HepG2 (cell line): Measurements from ENCODE around the gene ANKRD40. TPM values are rescaled to one million over a fixed set of nuclear protein-coding genes. Genes with fewer than 3 reads are reported as not detected.

Experiments
- ATAC-seq: fragments of 200-7000 bp; cut with Tn5 transposase; 3 replicates; pipeline ENCODE4 v1.9.1; 2020; ENCODE audit warnings: mild to moderate bottlenecking, moderate library complexity
- BruUV-seq: library from RNA; stranded (reverse); fragments of 400-500 nt; replicated peaks from 2 replicates; lab custom pipeline; 2021; lab: Mats Ljungman, UMichigan
- CTCF ChIA-PET: fragments of 300-600 bp; formaldehyde crosslinking; extraction: SDS; loops from one replicate; lab custom pipeline; 2021; ENCODE audit warnings: low total read pairs, inconsistent platforms, low intra/inter-chr PET ratio; lab: Yijun Ruan, JAX
- POLR2A ChIA-PET: fragments of 350-600 bp; sonication (Branson Sonifier 250); formaldehyde crosslinking; loops from one replicate; lab custom pipeline; 2020; ENCODE audit warnings: antibody characterized with exemption, inconsistent platforms; lab: Yijun Ruan, JAX
- DNase-seq: peaks from one replicate; pipeline ENCODE4 v3.0.0-alpha.2; 2015; ENCODE audit warnings: low spot score
- FAIRE-seq: peaks from 3 replicates; lab custom pipeline; 2011; peaks lifted over from hg19 to GRCh38; lab: Jason Lieb, UNC
- H2AFZ ChIP-seq: one replicate; pipeline ENCODE4 v1.6.1; 2011; ENCODE audit warnings: low read length, inconsistent platforms
- H3K27ac ChIP-seq: fragments of 300-600 bp; 3 replicates; pipeline ENCODE4 v1.8.0; 2011; ENCODE audit warnings: mixed run types, mild to moderate bottlenecking, mixed read lengths, low read length, inconsistent platforms; ENCODE audit not compliant: insufficient read depth; ENCODE audit errors: extremely low read length
- H3K27me3 ChIP-seq, 2 experiments: fragments of 200-600 bp in 1 of 2; 2 replicates in 1 of 2; 3 replicates in 1 of 2; pipeline versions ENCODE4 v1.6.0 to v1.8.0; 2011; ENCODE audit warnings: low read length in 2 of 2, mild to moderate bottlenecking in 2 of 2, moderate library complexity in 2 of 2, inconsistent platforms in 1 of 2; ENCODE audit not compliant: insufficient read depth in 2 of 2, control insufficient read depth in 1 of 2
- H3K36me3 ChIP-seq, 2 experiments: fragments of 200-600 bp in 1 of 2; replicated peaks in 1 of 2; 2 replicates in 1 of 2; 3 replicates in 1 of 2; pipeline versions ENCODE4 v1.5.1 to v1.8.0; 2011; ENCODE audit warnings: low read length in 2 of 2, inconsistent platforms in 1 of 2; ENCODE audit not compliant: insufficient read depth in 2 of 2, control insufficient read depth in 1 of 2
- H3K4me1 ChIP-seq: 2 replicates; pipeline ENCODE4 v1.5.1; 2012; ENCODE audit warnings: low read length, inconsistent platforms; ENCODE audit not compliant: insufficient read depth
- H3K4me2 ChIP-seq: 2 replicates; pipeline ENCODE4 v1.6.0; 2011; ENCODE audit warnings: low read depth, low read length, inconsistent platforms
- H3K4me3 ChIP-seq, 3 experiments: fragments of 200-600 bp in 1 of 3; sonication (generic), shearing (Covaris generic) in 1 of 3; replicated peaks in 1 of 3; 2 replicates each; pipeline ENCODE4 v1.5.1; 2011 to 2016; ENCODE audit warnings: low read length in 3 of 3, inconsistent platforms in 2 of 3, low read depth in 2 of 3, mild to moderate bottlenecking in 2 of 3, control low read depth in 1 of 3, mixed read lengths in 1 of 3; ENCODE audit not compliant: insufficient read depth in 1 of 3
- H3K79me2 ChIP-seq: one replicate; pipeline ENCODE4 v1.6.1; 2011; ENCODE audit warnings: low read length, inconsistent platforms; ENCODE audit not compliant: insufficient read depth
- H3K9ac ChIP-seq: 2 replicates; pipeline ENCODE4 v1.6.0; 2011; ENCODE audit warnings: mild to moderate bottlenecking, low read depth, low read length, inconsistent platforms; ENCODE audit not compliant: insufficient read depth
- H3K9me3 ChIP-seq: 2 replicates; pipeline ENCODE4 v1.5.1; 2012; ENCODE audit warnings: mild to moderate bottlenecking, low read length
- H4K20me1 ChIP-seq: 2 replicates; pipeline ENCODE4 v1.6.0; 2011; ENCODE audit warnings: inconsistent platforms, mild to moderate bottlenecking, low read length, moderate library complexity; ENCODE audit not compliant: insufficient read depth
- AGO1 ChIP-seq: fragments of 200-400 bp; formaldehyde crosslinking; IDR thresholded peaks from 2 replicates; pipeline ENCODE4 v1.6.1; 2017; ENCODE audit warnings: mild to moderate bottlenecking, low read depth, low read length, moderate library complexity; ENCODE audit not compliant: poor library complexity, severe bottlenecking
- ATAD3A ChIP-seq: sonication (generic); formaldehyde crosslinking; IDR thresholded peaks from 2 replicates; pipeline ENCODE4 v1.4.0; 2020; ENCODE audit warnings: missing genetic modification reagents
- BRD4 ChIP-seq: sonication (generic); formaldehyde crosslinking; IDR thresholded peaks from 2 replicates; pipeline ENCODE4 v1.4.0; 2020; ENCODE audit warnings: missing genetic modification reagents
- CHD4 ChIP-seq: fragments of 200-600 bp; sonication (generic); IDR thresholded peaks from 2 replicates; pipeline ENCODE4 v1.7.0; 2017; ENCODE audit warnings: mild to moderate bottlenecking, low read length, borderline replicate concordance
- DMAP1 ChIP-seq: IDR thresholded peaks from 2 replicates; pipeline ENCODE4 v1.6.1; 2016
- GATAD2A ChIP-seq: IDR thresholded peaks from 2 replicates; pipeline ENCODE4 v1.6.1; 2016
- HHEX ChIP-seq: IDR thresholded peaks from 2 replicates; pipeline ENCODE4 v1.6.1; 2016; ENCODE audit warnings: control low read depth
- KAT8 ChIP-seq: IDR thresholded peaks from 2 replicates; pipeline ENCODE4 v1.6.1; 2016; ENCODE audit warnings: missing genetic modification reagents, missing compliant biosample characterization
- NR2C2 ChIP-seq: sonication (generic); formaldehyde crosslinking; IDR thresholded peaks from 2 replicates; pipeline ENCODE4 v1.4.0; 2020; ENCODE audit warnings: missing genetic modification reagents, mild to moderate bottlenecking, moderate library complexity, borderline replicate concordance
- PAF1 ChIP-seq: IDR thresholded peaks from 2 replicates; pipeline ENCODE4 v1.6.1; 2016; ENCODE audit warnings: missing genetic modification reagents, missing compliant biosample characterization
- PRMT3 ChIP-seq: sonication (generic); formaldehyde crosslinking; IDR thresholded peaks from 2 replicates; pipeline ENCODE4 v1.8.1; 2022; ENCODE audit warnings: low read depth, mild to moderate bottlenecking, moderate library complexity, missing genetic modification reagents, borderline replicate concordance
- SAP130 ChIP-seq: IDR thresholded peaks from 2 replicates; pipeline ENCODE4 v1.6.1; 2016; ENCODE audit warnings: low read depth
- SMYD3 ChIP-seq: sonication (generic); formaldehyde crosslinking; IDR thresholded peaks from 2 replicates; pipeline ENCODE4 v1.8.1; 2023; ENCODE audit warnings: mild to moderate bottlenecking, missing genetic modification reagents
- YEATS4 ChIP-seq: sonication (generic); formaldehyde crosslinking; IDR thresholded peaks from 2 replicates; pipeline ENCODE4 v1.4.0; 2020; ENCODE audit warnings: missing genetic modification reagents, borderline replicate concordance
- ZFP36L1 ChIP-seq: sonication (generic); formaldehyde crosslinking; IDR thresholded peaks from 2 replicates; pipeline ENCODE4 v1.8.0; 2022; ENCODE audit warnings: mild to moderate bottlenecking, missing genetic modification reagents, moderate library complexity
- ZNF12 ChIP-seq: sonication (generic); formaldehyde crosslinking; IDR thresholded peaks from 2 replicates; pipeline ENCODE4 v1.5.0; 2020; ENCODE audit warnings: missing genetic modification reagents
- ZNF124 ChIP-seq: sonication (generic); formaldehyde crosslinking; IDR thresholded peaks from 2 replicates; pipeline ENCODE4 v1.4.0; 2020; ENCODE audit warnings: missing genetic modification reagents
- ZNF432 ChIP-seq: sonication (generic); formaldehyde crosslinking; IDR thresholded peaks from 2 replicates; pipeline ENCODE4 v1.5.0; 2020; ENCODE audit warnings: missing genetic modification reagents, mild to moderate bottlenecking, borderline replicate concordance
- ZNF577 ChIP-seq: sonication (generic); formaldehyde crosslinking; IDR thresholded peaks from 2 replicates; pipeline ENCODE4 v1.4.0; 2020; ENCODE audit warnings: mild to moderate bottlenecking, low read depth, missing genetic modification reagents, borderline replicate concordance
- WGBS: methylation state at CpG from one replicate; pipeline ENCODE4 v1.1.6; 2017; ENCODE audit warnings: low lambda C conversion rate; 5-methylcytosine and 5-hydroxymethylcytosine counted together
- in situ Hi-C: cut with HindIII; loops from 2 replicates; pipeline ENCODE4 v1.10.0; 2017; ENCODE audit warnings: low pct_unique_long_range_greater_than_20kb; ENCODE audit not compliant: extremely low pct_ligation_motif_present
- intact Hi-C: fragments of 100-400 bp; cut with micrococcal nuclease; formaldehyde crosslinking; loops from one replicate; pipeline ENCODE4 v1.10.0; 2022; ENCODE audit not compliant: unreplicated experiment
- polyA plus RNA-seq, 8 experiments: library from polyadenylated mRNA; depleted of rRNA in 3 of 8; stranded (reverse) in 7 of 8; unstranded in 1 of 8; fragments of >200 nt; fragmentation: Illumina TruSeq in 4 of 8; extraction: Trizol in 4 of 8; gene quantifications; 2 replicates each; pipeline versions ENCODE4 v1.2.1 to v1.2.3, GENCODE V29; 2011 to 2016; ENCODE audit warnings: low read depth in 4 of 8, missing spikeins in 1 of 8, mixed read lengths in 1 of 8; ENCODE audit not compliant: insufficient read depth in 1 of 8
- total RNA-seq, 5 experiments: library from RNA; depleted of rRNA; stranded (reverse); fragments of >200 nt; fragmentation: Illumina TruSeq; extraction: Trizol; gene quantifications; 2 replicates each; pipeline ENCODE4 v1.2.3, GENCODE V29; 2016; ENCODE audit warnings: low read depth in 1 of 5
- TF ChIP-seq, protein P1 (sequence below), 2 experiments: sonication (generic) in 1 of 2; formaldehyde crosslinking in 1 of 2; IDR thresholded peaks; 2 replicates each; pipeline versions ENCODE4 v1.6.1 to v1.9.0; 2014 to 2022; ENCODE audit warnings: antibody characterized with exemption in 1 of 2, borderline replicate concordance in 1 of 2, inconsistent platforms in 1 of 2, low read depth in 1 of 2, missing genetic modification reagents in 1 of 2

The ANKRD40 gene
- total and polyA plus RNA-seq, 2 of the 13 experiments (the other 11 are each of a cell fraction or from before 2014, with no cell fraction given): 35.0 to 46.4 TPM

DNA sequence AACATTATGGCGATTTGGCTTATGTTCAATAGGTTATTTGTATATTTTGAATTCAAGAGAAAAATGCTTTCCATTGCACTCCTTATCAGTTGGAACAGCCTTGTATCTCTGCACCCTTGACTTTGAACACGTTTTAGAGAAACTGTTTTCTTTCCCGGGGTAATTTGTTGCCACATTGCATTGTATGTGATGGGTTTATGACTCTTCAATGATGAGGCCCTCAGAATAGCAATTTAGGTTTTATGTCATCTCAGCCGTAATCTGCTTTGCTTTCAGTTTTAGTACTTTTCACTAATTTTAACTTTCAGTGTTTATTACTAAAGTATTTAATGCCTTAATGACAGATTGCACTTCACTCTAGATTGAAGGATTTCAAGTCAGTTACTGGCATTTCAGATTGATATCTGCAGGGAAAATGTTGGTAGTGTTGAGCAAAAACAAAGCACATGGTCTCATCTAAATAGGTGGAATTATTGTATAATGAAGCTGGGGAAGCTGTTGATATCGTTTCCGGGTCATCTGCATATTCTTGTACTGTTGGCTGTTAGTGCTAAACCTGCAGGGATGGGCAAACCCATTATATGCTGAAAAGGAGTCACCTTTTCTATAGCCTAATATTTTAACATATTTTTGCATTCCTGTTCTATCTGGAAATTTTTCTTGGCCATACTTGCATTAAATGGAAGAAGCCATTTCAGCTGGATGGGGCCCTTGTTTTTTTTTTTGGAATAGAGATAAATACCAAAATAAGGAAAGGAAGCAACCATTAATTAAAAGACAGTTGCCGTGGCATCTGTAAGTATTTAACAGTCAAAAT, 13.7 kb upstream of the ANKRD40 start:
- FAIRE-seq (peak; percentile 12), DNase-seq (no peak), ATAC-seq (no peak)
- in situ Hi-C loops: no loop called here
- Histone ChIP-seq H3K27ac (peak overlapping the region; percentile 95), H3K9me3 (no peaks in the 10 kb centered on the region), H3K4me2 (peak overlapping the region; percentile 95), H2AFZ (no peak overlapping the region), H3K4me1 (peaks cover 70% of the 10 kb centered on the region), H4K20me1 (peaks cover 68% of the 10 kb centered on the region), H3K36me3 (peaks cover 1 to 6% of the 10 kb centered on the region in 2 experiments; a peak in 1 of 5 replicates), H3K27me3 (no peaks in the 10 kb centered on the region), H3K9ac (peak overlapping the region; percentile 97), H3K4me3 (peak overlapping the region; percentile 82 to 96 (median 94); a peak in 5 of 6 replicates), H3K79me2 (peaks cover 69% of the 10 kb centered on the region)
- intact Hi-C loops: no loop called here
- 6% methylated on average over 7 of the region's 7 CpGs for WGBS
- no TSS peak for BruUV-seq
- POLR2A ChIA-PET: interaction anchor here (1.2 to 1.3 kb wide), 2 partner anchors 13 to 178 kb away, joined by 3 to 6 read pairs; partner anchors contain the start of gene ANKRD40
- CTCF ChIA-PET: no interaction called here
- TF ChIP-seq YEATS4 (no peak), ZNF12 (CRISPR knock-in tag) (no peak), NR2C2 (peak; percentile 89), ZNF124 (CRISPR knock-in tag) (no peak), PAF1 (CRISPR knock-in tag) (no peak), BRD4 (no peak), ZNF577 (no peak), CHD4 (no peak), AGO1 (no peak), SAP130 (CRISPR knock-in tag) (peak; percentile 45), HHEX (CRISPR knock-in tag) (no peak), SMYD3 (CRISPR knock-in tag) (no peak), GATAD2A (CRISPR knock-in tag) (no peak), DMAP1 (0 out of 2 replicates have a peak, but pooled peaks have one; percentile 22), ATAD3A (no peak), KAT8 (CRISPR knock-in tag) (0 out of 2 replicates have a peak, but pooled peaks have one; percentile 25), PRMT3 (CRISPR knock-in tag) (no peak), ZNF432 (CRISPR knock-in tag) (no peak), ZFP36L1 (CRISPR knock-in tag) (no peak)
- TF ChIP-seq, protein P1, sequence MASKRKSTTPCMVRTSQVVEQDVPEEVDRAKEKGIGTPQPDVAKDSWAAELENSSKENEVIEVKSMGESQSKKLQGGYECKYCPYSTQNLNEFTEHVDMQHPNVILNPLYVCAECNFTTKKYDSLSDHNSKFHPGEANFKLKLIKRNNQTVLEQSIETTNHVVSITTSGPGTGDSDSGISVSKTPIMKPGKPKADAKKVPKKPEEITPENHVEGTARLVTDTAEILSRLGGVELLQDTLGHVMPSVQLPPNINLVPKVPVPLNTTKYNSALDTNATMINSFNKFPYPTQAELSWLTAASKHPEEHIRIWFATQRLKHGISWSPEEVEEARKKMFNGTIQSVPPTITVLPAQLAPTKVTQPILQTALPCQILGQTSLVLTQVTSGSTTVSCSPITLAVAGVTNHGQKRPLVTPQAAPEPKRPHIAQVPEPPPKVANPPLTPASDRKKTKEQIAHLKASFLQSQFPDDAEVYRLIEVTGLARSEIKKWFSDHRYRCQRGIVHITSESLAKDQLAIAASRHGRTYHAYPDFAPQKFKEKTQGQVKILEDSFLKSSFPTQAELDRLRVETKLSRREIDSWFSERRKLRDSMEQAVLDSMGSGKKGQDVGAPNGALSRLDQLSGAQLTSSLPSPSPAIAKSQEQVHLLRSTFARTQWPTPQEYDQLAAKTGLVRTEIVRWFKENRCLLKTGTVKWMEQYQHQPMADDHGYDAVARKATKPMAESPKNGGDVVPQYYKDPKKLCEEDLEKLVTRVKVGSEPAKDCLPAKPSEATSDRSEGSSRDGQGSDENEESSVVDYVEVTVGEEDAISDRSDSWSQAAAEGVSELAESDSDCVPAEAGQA (IDR thresholded peaks at IDR 0.05; ENCODE audit: low read depth): no peak
- TF ChIP-seq, protein P1 (CRISPR knock-in tag; IDR thresholded peaks at IDR 0.05; ENCODE audit: borderline replicate concordance): no peak
